DND-41 (cell line): ENCODE measurements around the gene ZKSCAN7.

Experiments
- EZH2 ChIP-seq: IDR thresholded peaks from 3 replicates; pipeline ENCODE4 v1.6.1; 2012; ENCODE audit warnings: borderline replicate concordance, low read depth, mild to moderate bottlenecking, moderate library complexity, low read length, inconsistent platforms; ENCODE audit not compliant: severe bottlenecking
- TF ChIP-seq, protein P1 (sequence below): IDR thresholded peaks from 2 replicates; pipeline ENCODE4 v1.5.1; 2012; ENCODE audit warnings: borderline replicate concordance, low read length, moderate library complexity, mild to moderate bottlenecking; ENCODE audit not compliant: poor library complexity, severe bottlenecking; ENCODE audit errors: extremely low read depth

DNA sequence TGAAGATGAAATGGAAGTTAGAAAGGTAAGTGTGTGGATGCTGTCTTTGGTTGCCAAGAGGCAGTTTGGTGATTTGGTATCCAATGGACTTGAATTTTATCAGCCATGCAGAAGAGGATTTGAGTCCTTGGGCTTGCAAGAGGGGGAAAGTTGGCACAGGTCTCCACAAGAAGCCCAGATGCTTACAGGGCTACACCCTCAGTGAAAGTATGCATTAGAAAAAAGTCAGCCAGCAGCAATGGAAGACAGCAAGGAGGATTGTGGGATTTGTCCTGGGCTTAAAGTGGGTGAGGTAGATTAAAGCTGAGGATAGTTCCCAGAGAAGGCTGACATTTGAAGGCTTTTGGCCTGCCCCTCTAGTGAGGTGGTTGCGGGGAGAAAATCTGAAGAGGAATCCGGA is 46.8 kb downstream of the ZKSCAN7 start:
- TF ChIP-seq, protein P1, sequence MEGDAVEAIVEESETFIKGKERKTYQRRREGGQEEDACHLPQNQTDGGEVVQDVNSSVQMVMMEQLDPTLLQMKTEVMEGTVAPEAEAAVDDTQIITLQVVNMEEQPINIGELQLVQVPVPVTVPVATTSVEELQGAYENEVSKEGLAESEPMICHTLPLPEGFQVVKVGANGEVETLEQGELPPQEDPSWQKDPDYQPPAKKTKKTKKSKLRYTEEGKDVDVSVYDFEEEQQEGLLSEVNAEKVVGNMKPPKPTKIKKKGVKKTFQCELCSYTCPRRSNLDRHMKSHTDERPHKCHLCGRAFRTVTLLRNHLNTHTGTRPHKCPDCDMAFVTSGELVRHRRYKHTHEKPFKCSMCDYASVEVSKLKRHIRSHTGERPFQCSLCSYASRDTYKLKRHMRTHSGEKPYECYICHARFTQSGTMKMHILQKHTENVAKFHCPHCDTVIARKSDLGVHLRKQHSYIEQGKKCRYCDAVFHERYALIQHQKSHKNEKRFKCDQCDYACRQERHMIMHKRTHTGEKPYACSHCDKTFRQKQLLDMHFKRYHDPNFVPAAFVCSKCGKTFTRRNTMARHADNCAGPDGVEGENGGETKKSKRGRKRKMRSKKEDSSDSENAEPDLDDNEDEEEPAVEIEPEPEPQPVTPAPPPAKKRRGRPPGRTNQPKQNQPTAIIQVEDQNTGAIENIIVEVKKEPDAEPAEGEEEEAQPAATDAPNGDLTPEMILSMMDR = no peak
- TF ChIP-seq EZH2 = no peak
